ENCODE measurements around the gene PPP1R26.

Gene PPP1R26

GRCh38 chr9:135490980-135491464 is 11.4 kb downstream of the PPP1R26 start:
- H3K4me3 ChIP-seq (ENCODE audit: low read length): no peak overlapping the region
- TF ChIP-seq, protein P1, sequence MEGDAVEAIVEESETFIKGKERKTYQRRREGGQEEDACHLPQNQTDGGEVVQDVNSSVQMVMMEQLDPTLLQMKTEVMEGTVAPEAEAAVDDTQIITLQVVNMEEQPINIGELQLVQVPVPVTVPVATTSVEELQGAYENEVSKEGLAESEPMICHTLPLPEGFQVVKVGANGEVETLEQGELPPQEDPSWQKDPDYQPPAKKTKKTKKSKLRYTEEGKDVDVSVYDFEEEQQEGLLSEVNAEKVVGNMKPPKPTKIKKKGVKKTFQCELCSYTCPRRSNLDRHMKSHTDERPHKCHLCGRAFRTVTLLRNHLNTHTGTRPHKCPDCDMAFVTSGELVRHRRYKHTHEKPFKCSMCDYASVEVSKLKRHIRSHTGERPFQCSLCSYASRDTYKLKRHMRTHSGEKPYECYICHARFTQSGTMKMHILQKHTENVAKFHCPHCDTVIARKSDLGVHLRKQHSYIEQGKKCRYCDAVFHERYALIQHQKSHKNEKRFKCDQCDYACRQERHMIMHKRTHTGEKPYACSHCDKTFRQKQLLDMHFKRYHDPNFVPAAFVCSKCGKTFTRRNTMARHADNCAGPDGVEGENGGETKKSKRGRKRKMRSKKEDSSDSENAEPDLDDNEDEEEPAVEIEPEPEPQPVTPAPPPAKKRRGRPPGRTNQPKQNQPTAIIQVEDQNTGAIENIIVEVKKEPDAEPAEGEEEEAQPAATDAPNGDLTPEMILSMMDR (conservative IDR thresholded peaks at IDR 0.05; ENCODE audit: low read length): no peak
- DNase-seq (ENCODE audit: low read depth): no peak

DNA sequence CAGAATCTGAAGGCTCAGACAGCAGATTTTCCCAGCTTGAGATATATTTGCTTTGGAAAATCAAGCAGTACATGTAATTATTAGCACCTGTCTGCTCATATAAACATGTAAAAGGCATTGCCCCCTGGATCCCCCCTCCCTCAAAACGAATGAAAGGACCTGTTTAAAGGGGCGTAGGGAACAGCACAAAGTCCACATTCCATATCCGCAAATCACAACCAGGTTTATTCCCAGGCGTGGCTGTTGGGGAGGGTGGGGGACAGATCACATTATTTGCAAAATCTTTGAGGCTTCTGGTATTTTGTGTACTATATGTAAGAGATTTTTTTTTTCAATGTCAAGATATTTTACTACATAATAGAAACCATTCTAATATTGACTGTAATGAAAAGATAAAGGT is 12.2 kb downstream of the PPP1R26 start:
- TF ChIP-seq, protein P1 (conservative IDR thresholded peaks at IDR 0.05; ENCODE audit: low read length): no peak
- no peak for DNase-seq (ENCODE audit: low read depth)
- no peak overlapping the region for H3K4me3 ChIP-seq (ENCODE audit: low read length)

- TF ChIP-seq, protein P1 (conservative IDR thresholded peaks at IDR 0.05; ENCODE audit: low read length): no peak
- H3K4me3 ChIP-seq (ENCODE audit: low read length): no peak overlapping the region
- DNase-seq (ENCODE audit: low read depth): no peak
Measured at GRCh38 chr9:135492886-135493669, 13.5 kb downstream of the PPP1R26 start.

DNA sequence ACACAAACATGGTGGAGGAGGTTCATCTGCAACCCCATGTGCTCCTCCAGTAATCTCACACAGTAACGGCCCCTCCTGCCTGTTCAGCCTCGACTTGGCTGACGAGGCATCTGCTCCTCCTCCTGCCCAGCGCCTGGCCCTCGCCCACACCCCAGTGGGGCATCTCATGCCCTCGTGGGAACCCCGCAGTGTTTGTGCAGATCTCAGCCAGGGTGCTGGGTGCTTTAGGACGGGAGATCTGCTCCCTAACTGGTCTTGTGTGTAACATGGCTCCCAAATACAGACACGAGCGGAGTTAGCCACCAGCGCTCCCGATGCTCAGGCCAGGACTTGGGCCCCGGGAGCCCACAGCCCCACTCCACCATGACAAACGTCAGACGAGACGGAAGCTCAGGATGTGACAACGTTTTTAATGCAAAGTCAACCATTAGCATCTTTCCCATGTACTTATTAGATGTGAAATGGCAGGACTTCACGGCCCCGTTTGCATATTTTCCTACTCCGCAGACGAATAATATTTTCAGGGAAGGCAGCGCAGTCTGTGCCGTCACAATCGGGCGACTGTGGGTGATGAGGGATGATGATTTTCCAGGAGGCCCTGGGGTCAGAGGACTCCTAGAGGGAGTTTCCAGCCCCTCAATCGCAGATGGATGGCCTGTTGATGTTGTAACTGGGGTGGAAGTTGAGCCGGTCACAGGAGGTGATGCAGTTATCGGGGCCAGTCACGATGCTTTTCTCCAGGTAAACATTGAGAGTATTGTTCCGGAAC is 15.4 kb downstream of the PPP1R26 start:
- H3K4me3 ChIP-seq (ENCODE audit: low read length): no peak overlapping the region
- no peak for DNase-seq (ENCODE audit: low read depth)
- TF ChIP-seq, protein P1 (conservative IDR thresholded peaks at IDR 0.05; ENCODE audit: low read length): no peak

DNA sequence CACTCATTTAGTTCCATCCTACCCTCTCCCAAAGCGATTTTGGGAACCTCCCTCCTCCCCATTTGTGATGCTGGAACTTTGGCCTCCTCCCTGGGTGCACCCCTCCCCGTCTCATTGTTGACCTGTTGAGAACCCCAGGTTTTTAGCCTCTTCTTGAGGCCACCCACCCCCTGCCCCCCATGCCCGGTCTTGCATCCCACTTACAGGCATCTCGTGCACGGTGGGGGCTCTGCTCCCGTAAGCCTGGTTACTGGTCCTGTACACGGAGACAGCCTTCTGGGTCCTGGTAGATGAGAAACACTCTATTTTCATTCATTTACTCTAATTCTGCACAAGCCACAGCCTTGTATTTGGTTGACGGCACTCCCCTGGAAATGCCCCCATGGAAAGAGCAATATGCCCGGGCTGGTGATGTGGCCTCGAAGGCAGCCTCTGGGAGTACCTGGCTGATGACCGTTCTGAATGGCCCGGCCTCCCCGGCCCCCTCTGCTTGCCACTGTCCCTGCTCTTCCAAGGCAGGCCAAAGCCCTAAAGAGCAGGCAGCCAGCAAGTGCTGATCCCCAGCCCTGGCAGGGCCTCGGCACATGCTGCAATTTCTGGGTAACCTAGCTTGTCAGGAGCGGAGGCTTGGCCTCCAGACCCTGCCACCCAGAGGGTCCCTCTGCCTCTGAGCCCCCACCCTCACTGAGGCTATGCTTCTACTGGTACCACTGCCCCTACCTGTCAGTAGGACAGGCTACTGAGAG is 19.0 kb downstream of the PPP1R26 start:
- no peak for DNase-seq (ENCODE audit: low read depth)
- H3K4me3 ChIP-seq (ENCODE audit: low read length): no peak overlapping the region
- TF ChIP-seq, protein P1 (conservative IDR thresholded peaks at IDR 0.05; ENCODE audit: low read length): no peak

DNA sequence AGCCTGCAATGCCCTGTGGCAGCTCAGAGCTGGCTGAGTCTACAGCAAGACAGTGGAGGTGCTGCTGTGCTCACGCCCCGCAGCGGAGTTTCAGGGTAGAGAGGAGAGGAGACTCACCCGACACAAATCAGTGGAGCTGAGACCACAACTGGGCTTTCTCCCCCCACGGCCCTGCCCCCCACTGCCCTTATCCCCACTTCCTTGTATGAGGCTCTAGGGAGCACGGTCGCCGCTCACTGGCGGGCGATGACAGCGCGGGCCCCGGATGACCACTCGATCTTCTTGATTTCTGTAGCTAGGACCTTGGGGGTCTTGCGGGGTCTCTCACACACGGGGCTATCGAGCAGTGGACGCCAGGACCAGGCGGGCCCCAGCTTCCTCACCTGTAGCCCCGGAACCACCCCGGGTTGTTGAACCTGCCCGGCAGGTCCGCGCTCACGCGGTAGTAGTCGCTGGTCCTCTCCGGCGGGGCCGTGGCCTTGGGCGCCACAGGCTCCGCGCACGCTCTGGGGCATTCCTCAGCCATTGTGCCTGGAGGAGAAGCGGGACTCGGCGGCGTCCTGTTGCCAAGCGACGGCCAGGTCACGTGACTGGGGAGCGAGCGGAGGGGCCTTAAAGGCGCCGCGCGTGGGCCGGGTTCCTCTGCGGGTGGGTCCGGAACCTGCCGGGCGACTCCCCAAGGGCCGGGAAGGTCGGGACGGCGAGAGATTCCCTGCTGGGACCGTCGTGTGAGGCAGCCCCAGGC is 19.9 kb downstream of the PPP1R26 start:
- DNase-seq (ENCODE audit: low read depth): peak; percentile 86
- TF ChIP-seq, protein P1 (conservative IDR thresholded peaks at IDR 0.05; ENCODE audit: low read length): no peak
- peak overlapping the region; percentile 80 for H3K4me3 ChIP-seq (ENCODE audit: low read length)
